HCT116 (cell line): ENCODE data around the gene HHAT. TPM values are rescaled to one million over a fixed set of nuclear protein-coding genes. Genes with fewer than 3 reads are reported as not detected.

Source experiments
- ATAC-seq: fragments of 200-7000 bp; cut with Tn5 transposase; 2 replicates; pipeline ENCODE4 v1.9.1; 2020; ENCODE audit warnings: mild to moderate bottlenecking, moderate library complexity
- BruUV-seq: library from RNA; stranded (reverse); fragments of 400-500 nt; replicated peaks from 2 replicates; lab custom pipeline; 2021; lab: Mats Ljungman, UMichigan
- CTCF ChIA-PET: fragments of 300-600 bp; sonication (Branson Sonifier 250); formaldehyde crosslinking; loops from one replicate; lab custom pipeline; 2021; ENCODE audit warnings: antibody characterized with exemption; lab: Charles Lee
- POLR2A ChIA-PET: fragments of 300-600, 350-600 bp; sonication (Branson Sonifier 250); formaldehyde crosslinking; loops from one replicate; lab custom pipeline; 2021; ENCODE audit warnings: antibody characterized with exemption; lab: Charles Lee
- RAD21 ChIA-PET, 2 experiments: fragments of 300-600 bp; sonication (Branson Sonifier 250); formaldehyde crosslinking; loops; one replicate each; lab custom pipeline; 2023; ENCODE audit warnings: low total read pairs in 2 of 2; ENCODE audit not compliant: uncharacterized antibody in 2 of 2, unreplicated experiment in 2 of 2, low non-redundant PET in 1 of 2; lab: Charles Lee
- DNase-seq: peaks from one replicate; pipeline ENCODE4 v3.0.0-alpha.2; 2010; ENCODE audit warnings: low read depth, low spot score
- H2AFZ ChIP-seq: fragments of 200-600 bp; shearing (Covaris generic), sonication (generic); 2 replicates; pipeline ENCODE4 v1.6.1; 2017; ENCODE audit warnings: low read depth, mixed run types, mixed read lengths, antibody characterized with exemption, low read length; ENCODE audit not compliant: poor library complexity, severe bottlenecking
- H3K27ac ChIP-seq: 2 replicates; pipeline ENCODE4 v1.5.1; 2012; ENCODE audit warnings: low read depth, low read length
- H3K27me3 ChIP-seq: fragments of 200-600 bp; sonication (generic); 2 replicates; pipeline ENCODE4 v1.6.1; 2016; ENCODE audit warnings: mixed run types, low read length, mixed read lengths; ENCODE audit not compliant: insufficient read depth
- H3K36me3 ChIP-seq, 2 experiments: fragments of 200-500 bp in 1 of 2; fragments of 200-600 bp in 1 of 2; sonication (Bioruptor generic) in 1 of 2; sonication (generic) in 1 of 2; 2 replicates each; pipeline versions ENCODE4 v1.5.1 to v1.6.1; 2014 to 2016; ENCODE audit warnings: low read length in 2 of 2, inconsistent platforms in 1 of 2, mixed read lengths in 1 of 2, mixed run types in 1 of 2; ENCODE audit not compliant: insufficient read depth in 2 of 2, control insufficient read depth in 1 of 2
- H3K4me1 ChIP-seq, 2 experiments: fragments of 200-600 bp in 1 of 2; sonication (generic) in 1 of 2; 2 replicates each; pipeline versions ENCODE4 v1.5.1 to v1.6.1; 2012 to 2017; ENCODE audit warnings: low read length in 2 of 2, inconsistent platforms in 1 of 2, mild to moderate bottlenecking in 1 of 2, mixed read lengths in 1 of 2, mixed run types in 1 of 2, moderate library complexity in 1 of 2; ENCODE audit not compliant: insufficient read depth in 2 of 2, control insufficient read depth in 1 of 2
- H3K4me2 ChIP-seq: fragments of 200-600 bp; sonication (generic); 2 replicates; pipeline ENCODE4 v1.6.1; 2017; ENCODE audit warnings: mixed run types, low read length, mixed read lengths
- H3K4me3 ChIP-seq, 2 experiments: fragments of 200-600 bp in 1 of 2; sonication (generic) in 1 of 2; replicated peaks in 1 of 2; 2 replicates each; pipeline ENCODE4 v1.5.1; 2011 to 2016; ENCODE audit warnings: low read length in 2 of 2, control low read depth in 1 of 2, low read depth in 1 of 2, mild to moderate bottlenecking in 1 of 2, mixed read lengths in 1 of 2, mixed run types in 1 of 2
- H3K79me2 ChIP-seq: fragments of 200-600 bp; sonication (generic); 2 replicates; pipeline ENCODE4 v1.6.1; 2017; ENCODE audit warnings: mild to moderate bottlenecking, mixed run types, low read length, moderate library complexity, mixed read lengths; ENCODE audit not compliant: insufficient read depth
- H3K9ac ChIP-seq: fragments of 200-600 bp; sonication (generic); 2 replicates; pipeline ENCODE4 v1.6.1; 2016; ENCODE audit warnings: low read length, mixed read lengths
- H3K9me2 ChIP-seq: fragments of 200-600 bp; sonication (generic), shearing (Covaris generic); 2 replicates; pipeline ENCODE4 v1.6.1; 2017; ENCODE audit warnings: mixed run types, mild to moderate bottlenecking, moderate library complexity; ENCODE audit not compliant: insufficient read depth
- H3K9me3 ChIP-seq, 2 experiments: fragments of 200-500 bp in 1 of 2; fragments of 200-600 bp in 1 of 2; sonication (Bioruptor generic) in 1 of 2; sonication (generic) in 1 of 2; 2 replicates each; pipeline ENCODE4 v1.6.1; 2014 to 2017; ENCODE audit warnings: low read length in 2 of 2, mixed read lengths in 2 of 2, inconsistent platforms in 1 of 2, low read depth in 1 of 2, mild to moderate bottlenecking in 1 of 2, mixed run types in 1 of 2, moderate library complexity in 1 of 2; ENCODE audit not compliant: control insufficient read depth in 1 of 2, insufficient read depth in 1 of 2
- H4K20me1 ChIP-seq: fragments of 200-600 bp; sonication (generic), shearing (Covaris generic); 2 replicates; pipeline ENCODE4 v1.6.1; 2017; ENCODE audit warnings: mixed run types, mild to moderate bottlenecking, moderate library complexity; ENCODE audit not compliant: insufficient read depth
- CBX3 ChIP-seq: IDR thresholded peaks from 2 replicates; pipeline ENCODE4 v1.6.1; 2012; ENCODE audit warnings: low read depth
- CEBPB ChIP-seq: IDR thresholded peaks from 2 replicates; pipeline ENCODE4 v1.6.1; 2012; ENCODE audit warnings: low read depth
- ELF1 ChIP-seq: IDR thresholded peaks from 2 replicates; pipeline ENCODE4 v1.6.1; 2012; ENCODE audit warnings: low read depth, borderline replicate concordance
- EZH2 ChIP-seq: fragments of 200-600 bp; sonication (generic); IDR thresholded peaks from 2 replicates; pipeline ENCODE4 v1.6.1; 2017; ENCODE audit warnings: antibody characterized with exemption, mixed run types
- EZH2phosphoT487 ChIP-seq: fragments of 200-600 bp; IDR thresholded peaks from 2 replicates; pipeline ENCODE4 v1.6.1; 2018; ENCODE audit warnings: antibody characterized with exemption, borderline replicate concordance
- FOSL1 ChIP-seq: IDR thresholded peaks from 2 replicates; pipeline ENCODE4 v1.6.1; 2012; ENCODE audit warnings: low read depth
- JUND ChIP-seq: IDR thresholded peaks from 2 replicates; pipeline ENCODE4 v1.6.1; 2012
- POLR2A ChIP-seq: IDR thresholded peaks from 2 replicates; pipeline ENCODE4 v1.7.0; 2011; ENCODE audit warnings: borderline replicate concordance; ENCODE audit not compliant: insufficient read depth, insufficient read length; ENCODE audit errors: extremely low read depth
- POLR2AphosphoS5 ChIP-seq: IDR thresholded peaks from 2 replicates; pipeline ENCODE4 v1.6.1; 2011; ENCODE audit warnings: mild to moderate bottlenecking, low read depth, low read length, moderate library complexity
- SP1 ChIP-seq: IDR thresholded peaks from 2 replicates; pipeline ENCODE4 v1.6.1; 2012; ENCODE audit warnings: low read depth
- SRF ChIP-seq: IDR thresholded peaks from 2 replicates; pipeline ENCODE4 v1.6.1; 2012; ENCODE audit warnings: low read depth
- TCF7L2 ChIP-seq: IDR thresholded peaks from 2 replicates; pipeline ENCODE4 v1.7.0; 2011; ENCODE audit warnings: borderline replicate concordance, inconsistent platforms; ENCODE audit not compliant: insufficient read depth, insufficient read length; ENCODE audit errors: extremely low read depth
- YY1 ChIP-seq: IDR thresholded peaks from 2 replicates; pipeline ENCODE4 v1.6.1; 2011; ENCODE audit warnings: low read length, low read depth, moderate library complexity, mild to moderate bottlenecking; ENCODE audit not compliant: insufficient replicate concordance; ENCODE audit errors: extremely low read depth
- intact Hi-C: fragments of 100-400 bp; cut with micrococcal nuclease; formaldehyde crosslinking; loops from 2 replicates; pipeline ENCODE4 v1.10.0; 2022
- total RNA-seq: library from RNA; stranded (reverse); gene quantifications from one replicate; pipeline ENCODE4 v1.2.1, GENCODE V29; 2021; ENCODE audit not compliant: unreplicated experiment
- TF ChIP-seq, protein P1 (sequence below): IDR thresholded peaks from 2 replicates; pipeline ENCODE4 v1.6.1; 2011; ENCODE audit warnings: mild to moderate bottlenecking, low read length, moderate library complexity; ENCODE audit not compliant: insufficient replicate concordance; ENCODE audit errors: extremely low read depth
- TF ChIP-seq, protein P2 (sequence below): IDR thresholded peaks from 2 replicates; pipeline ENCODE4 v1.6.1; 2012
- TF ChIP-seq, protein P3 (sequence below): IDR thresholded peaks from 2 replicates; pipeline ENCODE4 v1.6.1; 2012

The HHAT gene
- total RNA-seq, 1 experiment from 2014 or later: 2.7 TPM

DNA sequence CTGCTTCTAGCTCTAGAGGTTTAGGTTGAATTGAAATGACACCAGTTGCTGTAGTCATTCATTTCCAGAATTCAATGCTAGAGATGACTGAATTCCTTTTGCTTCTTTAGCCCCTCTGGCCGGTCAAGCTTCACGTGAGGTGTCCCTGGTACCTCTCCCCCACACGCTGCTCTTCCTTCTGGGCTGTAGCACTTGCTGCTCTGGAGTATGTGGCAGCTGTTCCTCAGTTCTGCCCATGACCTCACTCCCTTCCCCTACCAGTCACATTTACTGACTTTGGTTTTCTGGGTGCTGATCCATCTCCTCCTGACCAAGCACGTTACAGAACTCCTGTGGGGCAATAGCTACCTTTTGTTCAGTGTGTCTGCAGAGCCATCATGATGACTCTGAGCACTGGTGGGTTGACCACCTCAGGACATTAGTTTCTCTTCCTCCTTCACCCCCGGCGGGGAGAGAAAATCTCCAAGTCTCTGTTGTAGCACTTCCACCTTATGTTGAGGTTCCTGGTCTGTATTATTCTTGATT, 128.1 kb downstream of the HHAT start:
- DNase-seq: no peak
- H2AFZ ChIP-seq: no peak overlapping the region
- no peaks in the 10 kb centered on the region for H3K79me2 ChIP-seq
- H3K27me3 ChIP-seq: peaks cover 56% of the 10 kb centered on the region
- no peak overlapping the region for H3K4me2 ChIP-seq
- BruUV-seq: no TSS peak
- H3K9ac ChIP-seq: no peak overlapping the region
- ATAC-seq: no peak
- H3K36me3 ChIP-seq: no peaks in the 10 kb centered on the region
- no peaks in the 10 kb centered on the region for H3K4me1 ChIP-seq
- CTCF ChIA-PET: interaction anchor here (1.9 kb wide), 1 partner anchor 9 kb away, joined by 6 read pairs; no protein-coding TSS in a partner anchor
- no peaks in the 10 kb centered on the region for H3K9me3 ChIP-seq
- RAD21 ChIA-PET: no interaction called here
- H3K9me2 ChIP-seq: no peaks in the 10 kb centered on the region
- no peak for TF ChIP-seq TCF7L2
- no peak for TF ChIP-seq ELF1
- no peak for TF ChIP-seq YY1
- no peak for TF ChIP-seq CBX3
- no peak for TF ChIP-seq JUND
- TF ChIP-seq SP1: no peak
- TF ChIP-seq, protein P1, sequence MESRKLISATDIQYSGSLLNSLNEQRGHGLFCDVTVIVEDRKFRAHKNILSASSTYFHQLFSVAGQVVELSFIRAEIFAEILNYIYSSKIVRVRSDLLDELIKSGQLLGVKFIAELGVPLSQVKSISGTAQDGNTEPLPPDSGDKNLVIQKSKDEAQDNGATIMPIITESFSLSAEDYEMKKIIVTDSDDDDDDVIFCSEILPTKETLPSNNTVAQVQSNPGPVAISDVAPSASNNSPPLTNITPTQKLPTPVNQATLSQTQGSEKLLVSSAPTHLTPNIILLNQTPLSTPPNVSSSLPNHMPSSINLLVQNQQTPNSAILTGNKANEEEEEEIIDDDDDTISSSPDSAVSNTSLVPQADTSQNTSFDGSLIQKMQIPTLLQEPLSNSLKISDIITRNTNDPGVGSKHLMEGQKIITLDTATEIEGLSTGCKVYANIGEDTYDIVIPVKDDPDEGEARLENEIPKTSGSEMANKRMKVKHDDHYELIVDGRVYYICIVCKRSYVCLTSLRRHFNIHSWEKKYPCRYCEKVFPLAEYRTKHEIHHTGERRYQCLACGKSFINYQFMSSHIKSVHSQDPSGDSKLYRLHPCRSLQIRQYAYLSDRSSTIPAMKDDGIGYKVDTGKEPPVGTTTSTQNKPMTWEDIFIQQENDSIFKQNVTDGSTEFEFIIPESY: no peak
- no peak for TF ChIP-seq CEBPB
- no peak for TF ChIP-seq SRF
- no peak for TF ChIP-seq FOSL1
- TF ChIP-seq EZH2: no peak
- no peak for TF ChIP-seq EZH2phosphoT487
- no peak for TF ChIP-seq POLR2A
- no peak for TF ChIP-seq POLR2AphosphoS5
- TF ChIP-seq, protein P2, sequence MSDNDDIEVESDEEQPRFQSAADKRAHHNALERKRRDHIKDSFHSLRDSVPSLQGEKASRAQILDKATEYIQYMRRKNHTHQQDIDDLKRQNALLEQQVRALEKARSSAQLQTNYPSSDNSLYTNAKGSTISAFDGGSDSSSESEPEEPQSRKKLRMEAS: no peak
- TF ChIP-seq, protein P3, sequence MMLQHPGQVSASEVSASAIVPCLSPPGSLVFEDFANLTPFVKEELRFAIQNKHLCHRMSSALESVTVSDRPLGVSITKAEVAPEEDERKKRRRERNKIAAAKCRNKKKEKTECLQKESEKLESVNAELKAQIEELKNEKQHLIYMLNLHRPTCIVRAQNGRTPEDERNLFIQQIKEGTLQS: no peak
- no peak overlapping the region for H3K27ac ChIP-seq
- intact Hi-C loops: no loop called here
- no peaks in the 10 kb centered on the region for H4K20me1 ChIP-seq
- H3K4me3 ChIP-seq: no peak overlapping the region
- POLR2A ChIA-PET: no interaction called here
